HG03378 (cell line): Measurements from ENCODE around the gene TSC22D3.

Source experiments
- ATAC-seq: cut with Tn5 transposase; IDR thresholded peaks from one replicate; pipeline ENCODE4 v1.9.1; 2021; ENCODE audit warnings: mild to moderate bottlenecking, moderate library complexity; ENCODE audit not compliant: unreplicated experiment

Gene TSC22D3

DNA sequence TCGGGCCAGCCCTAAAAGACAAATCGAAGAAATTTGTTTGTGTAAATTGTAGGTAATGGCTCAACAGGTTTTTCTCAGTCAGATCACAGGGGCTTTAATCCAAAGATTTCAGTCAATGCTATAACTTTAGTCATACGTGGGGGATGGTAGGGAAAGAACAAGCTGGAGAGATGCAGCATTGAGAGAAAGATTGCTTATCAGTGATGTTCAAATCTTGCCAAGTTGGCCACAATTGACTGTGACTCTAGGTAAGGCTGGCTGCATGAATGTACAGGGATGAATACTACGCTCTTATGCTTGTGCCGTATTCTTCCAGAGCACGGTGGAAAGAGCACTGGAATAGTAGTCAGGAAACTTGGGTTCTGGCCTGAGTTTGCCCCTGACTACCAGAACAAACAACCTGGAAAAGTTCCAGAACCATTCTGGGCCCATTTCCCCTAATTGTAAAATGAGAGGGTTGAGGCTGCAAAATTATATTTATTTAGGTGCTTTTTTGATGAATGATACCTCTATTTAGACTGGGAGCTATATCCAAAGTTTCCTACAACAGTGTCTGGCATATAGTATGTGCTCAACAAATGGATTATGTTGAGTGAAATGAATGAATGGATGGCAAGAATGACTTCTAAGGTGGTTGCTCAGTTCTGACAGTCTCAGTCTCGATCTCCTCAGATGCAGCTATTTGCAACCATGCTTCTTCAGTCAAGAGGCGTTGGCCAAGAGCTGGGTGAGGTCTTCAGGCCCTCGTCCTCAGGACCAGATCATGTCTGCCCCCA lies 44.4 kb downstream of the TSC22D3 start:
- no peak for ATAC-seq

DNA sequence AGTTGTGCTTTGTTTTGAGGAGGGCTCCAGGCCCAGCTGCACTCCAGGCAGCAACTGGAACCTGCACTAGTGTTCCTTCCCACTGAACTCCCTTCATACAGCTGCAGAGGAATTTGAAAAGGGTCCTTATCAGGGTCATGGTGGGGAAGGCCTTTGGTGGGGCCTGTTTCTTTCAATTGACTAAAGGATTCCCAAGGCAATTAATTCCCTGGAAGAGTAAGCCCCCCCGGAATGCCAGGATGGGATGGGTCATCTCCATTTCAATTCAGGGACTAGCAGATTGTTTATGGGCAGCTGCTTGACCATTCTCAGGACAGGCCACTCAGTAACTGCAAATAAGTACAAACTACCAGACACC lies 45.3 kb downstream of the TSC22D3 start:
- no peak for ATAC-seq

DNA sequence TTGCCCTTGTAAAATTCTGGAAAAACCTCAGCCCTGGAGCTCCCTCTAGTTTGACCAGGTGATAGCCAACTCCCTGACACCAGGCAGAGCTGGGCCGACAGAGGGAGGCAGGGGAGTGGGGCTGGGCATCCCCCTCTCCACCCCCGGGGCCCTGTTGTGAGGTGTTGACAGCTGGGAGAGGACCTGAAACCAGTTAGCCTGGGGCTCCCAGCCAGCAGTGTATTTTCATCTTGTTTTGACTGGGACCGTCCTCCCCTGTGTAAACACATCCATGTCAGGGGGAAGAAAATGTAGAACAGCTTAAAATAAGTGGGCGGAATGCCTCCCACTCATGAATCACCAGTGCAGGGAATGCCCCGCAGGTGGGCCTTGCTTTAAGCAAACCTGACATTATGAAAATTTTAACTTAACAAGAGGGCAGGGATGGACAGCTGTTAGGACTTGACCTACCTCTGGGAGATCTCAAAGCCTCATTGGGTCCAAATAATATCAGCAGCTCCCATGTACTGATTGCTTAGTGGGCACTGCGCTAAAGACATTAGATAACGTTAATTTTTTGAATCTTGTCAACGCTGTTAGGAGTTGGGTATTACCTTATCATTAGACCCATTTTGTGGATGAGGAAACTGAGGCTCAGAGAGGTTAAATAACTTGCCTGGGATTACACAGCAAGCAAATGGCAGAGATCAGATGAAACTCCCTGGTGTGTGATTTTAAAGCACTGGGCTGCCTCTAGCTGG lies 45.9 kb downstream of the TSC22D3 start:
- peak; percentile 85 for ATAC-seq

DNA sequence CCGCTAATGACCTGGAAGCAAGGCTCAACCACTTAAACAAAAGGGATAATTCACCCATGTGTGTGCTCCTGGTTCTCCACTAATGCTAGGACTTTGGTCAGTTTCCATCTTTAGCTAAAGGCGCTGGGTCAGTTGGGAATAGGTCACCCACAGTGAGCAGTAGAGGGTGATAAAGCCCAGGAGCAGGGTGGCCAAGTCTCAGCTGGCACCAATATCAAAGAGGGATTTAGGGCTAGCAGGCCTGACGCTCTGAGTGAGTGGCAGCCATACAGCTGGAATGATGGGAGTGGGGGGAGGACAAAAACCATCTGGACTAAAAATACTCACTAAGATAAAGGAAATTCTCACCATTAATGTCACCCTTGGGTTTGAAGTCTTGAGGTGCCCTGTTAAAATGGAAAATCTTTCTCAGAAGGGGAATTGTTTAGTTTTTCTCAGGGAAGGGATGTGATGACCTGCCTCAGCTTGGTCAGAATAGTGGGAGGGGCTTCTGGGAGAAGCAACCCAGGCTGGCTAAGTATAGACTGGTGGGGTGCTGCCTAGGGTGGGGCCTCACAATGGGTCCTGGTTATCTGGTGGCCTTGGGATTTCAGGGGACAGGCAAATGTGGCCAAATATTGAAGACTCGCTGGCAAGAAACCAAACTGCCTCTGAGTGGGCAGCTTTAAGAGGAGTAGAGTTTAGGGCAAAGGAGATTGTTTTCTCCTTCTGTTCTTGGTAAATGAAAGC lies 47.1 kb downstream of the TSC22D3 start:
- ATAC-seq: no peak

DNA sequence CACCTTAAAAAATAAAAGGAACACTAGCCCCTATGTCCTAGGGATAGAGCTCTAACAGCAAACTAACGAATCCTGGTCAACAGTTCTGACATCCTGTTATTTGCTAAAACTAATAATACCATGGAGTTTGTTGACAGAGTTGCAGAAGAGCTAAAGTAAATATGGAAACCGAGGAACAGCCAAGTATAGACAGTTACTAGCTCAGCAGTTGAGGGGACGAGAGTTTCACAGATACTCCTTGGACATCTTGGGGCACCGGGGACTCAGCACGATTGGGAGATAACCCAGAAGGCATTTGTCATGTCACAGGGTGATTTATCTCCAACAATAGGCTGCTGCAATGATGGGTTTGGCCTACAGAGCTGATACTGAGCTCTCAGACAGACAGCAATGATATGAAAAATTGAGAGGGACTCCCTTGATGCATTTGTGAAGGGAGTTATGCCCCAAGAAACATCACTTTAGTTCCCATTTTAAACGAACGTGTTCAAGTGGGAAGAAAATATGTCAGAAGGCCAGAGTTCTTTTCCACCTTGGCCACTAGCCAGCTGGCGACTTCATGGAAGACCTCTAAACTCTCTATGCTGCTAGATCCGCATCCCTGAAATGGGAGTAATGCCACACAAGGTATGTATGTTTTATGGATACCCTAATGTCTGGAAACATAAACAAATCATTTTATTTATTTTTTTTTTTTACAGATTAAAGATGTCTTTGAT lies 48.6 kb downstream of the TSC22D3 start:
- ATAC-seq: no peak

DNA sequence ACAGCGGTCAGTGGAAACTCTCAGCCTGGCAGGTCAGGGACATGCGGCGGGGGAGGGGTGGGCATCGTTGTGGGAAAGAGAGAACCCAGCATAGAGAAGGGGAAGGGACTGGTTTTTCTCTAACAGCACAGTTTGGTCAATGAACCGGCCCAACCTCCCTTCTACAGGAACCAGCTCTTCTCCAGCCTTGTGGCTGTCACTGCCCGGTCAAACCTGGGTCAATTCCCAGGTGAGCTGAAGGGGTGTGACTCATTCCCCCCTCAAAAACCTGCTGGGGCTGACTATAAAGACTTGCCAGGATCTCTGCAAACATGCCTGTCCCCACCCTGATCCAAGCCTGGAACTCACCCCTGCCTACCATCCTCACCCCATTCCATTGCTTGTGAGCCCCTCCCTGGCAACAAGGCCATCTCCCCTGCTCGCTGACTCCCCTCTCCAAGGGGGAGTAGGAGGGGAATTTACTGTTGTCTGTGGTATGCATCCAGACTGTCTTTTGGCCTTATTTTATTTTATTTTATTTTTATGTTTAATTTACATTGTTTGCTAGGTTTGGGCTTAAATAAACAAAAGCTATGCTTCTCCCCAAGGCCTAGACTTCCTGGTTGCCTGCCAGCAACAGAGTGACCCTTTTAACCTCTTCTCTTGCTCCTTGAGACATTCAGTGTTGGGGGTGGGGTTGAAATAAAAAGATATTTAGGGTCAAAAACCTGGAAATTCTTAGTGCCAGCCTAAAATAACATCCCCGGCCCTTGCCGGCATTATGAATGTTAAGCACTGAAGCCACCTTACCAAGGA lies 49.6 kb downstream of the TSC22D3 start:
- ATAC-seq: no peak

DNA sequence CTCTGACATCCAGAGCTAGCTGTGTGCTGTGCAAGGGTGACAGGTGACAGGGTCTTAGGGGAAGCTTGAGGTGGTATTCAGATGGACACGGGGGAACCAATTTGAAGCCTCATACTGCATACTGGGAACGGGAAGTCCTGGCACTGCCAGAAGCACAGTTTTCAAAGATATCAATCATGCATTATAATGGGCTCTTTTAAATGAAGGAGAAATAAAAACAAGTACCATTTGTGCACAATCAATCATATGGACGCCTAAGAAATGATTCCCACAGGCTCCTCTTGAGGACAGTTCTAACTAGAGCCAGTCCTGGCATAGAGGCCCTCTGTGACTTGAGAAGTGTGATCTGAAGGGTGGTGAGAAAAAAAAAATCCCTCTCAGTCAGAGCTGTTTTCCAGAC lies 50.9 kb downstream of the TSC22D3 start:
- ATAC-seq: no peak

DNA sequence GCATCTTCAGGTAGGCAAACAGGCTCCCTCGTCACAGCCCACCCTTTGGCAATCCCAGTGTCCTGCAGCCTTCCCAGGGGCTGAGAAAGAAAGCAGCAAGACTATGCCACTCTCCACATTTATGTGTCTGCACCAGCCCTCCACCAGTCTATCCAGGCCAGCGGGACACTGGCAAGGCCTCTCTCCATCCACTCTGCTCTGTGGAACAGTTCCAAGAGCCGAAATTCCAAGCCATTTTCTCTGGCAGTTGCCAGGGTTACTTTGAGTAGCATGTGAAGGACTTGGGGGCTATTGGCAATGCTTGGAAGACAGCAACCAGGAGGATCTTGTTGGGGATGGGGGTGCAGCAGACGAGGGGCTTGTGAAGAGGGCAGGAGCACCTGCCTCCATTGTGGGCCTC lies 52.1 kb downstream of the TSC22D3 start:
- no peak for ATAC-seq

DNA sequence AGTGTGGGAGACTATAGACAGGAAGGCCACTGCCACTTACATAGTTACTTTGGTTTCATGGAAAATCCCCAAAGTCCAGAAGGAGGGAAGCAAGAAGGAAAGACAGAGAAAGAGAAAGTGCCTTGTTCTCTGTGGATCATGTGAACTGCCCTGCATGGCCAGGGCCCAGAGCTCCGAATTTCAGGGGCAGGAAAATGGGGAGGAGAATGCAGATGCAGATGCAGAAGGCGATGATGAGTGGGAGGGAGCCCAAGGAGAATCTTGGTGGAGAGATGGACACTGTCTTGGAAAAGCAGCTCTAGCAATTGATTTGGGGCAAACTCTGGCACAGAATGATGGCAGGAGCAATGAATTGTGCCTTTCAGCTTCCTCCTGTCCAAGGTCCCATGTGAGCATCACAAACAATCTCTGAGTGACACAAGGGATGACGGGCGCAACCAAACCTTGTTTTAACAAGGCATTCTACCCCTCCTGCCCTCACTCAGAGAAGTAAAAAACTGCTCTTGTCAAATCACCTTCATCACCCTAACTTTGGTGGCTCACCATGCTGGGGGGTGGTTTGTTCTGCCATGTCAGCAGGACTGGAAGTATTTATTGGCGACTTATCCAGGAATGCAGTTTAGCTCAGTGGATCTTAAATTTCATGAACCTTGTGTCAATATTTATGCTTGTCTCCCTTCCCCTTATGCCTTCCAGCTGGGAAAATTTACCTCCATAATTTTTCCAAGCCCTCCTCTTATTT lies 53.5 kb downstream of the TSC22D3 start:
- ATAC-seq: no peak

DNA sequence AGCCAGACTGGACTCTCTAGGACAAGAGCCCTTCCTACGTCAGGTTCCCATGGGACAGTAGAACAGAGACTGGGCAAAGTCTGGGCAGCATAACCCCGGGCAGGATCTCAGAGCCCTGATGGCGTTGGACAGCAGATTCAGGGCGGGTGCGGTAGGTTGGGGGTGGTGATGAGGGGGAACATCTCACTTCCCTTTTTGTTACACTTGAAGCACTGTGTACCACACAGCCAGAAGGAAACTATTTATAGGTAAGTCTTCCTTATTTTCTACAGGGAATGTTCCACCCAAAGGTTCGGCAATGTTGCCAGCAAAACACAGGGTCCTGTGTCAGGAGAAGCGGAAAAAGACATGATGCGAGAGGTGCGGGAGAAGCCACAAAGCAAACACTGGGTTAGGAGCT lies 54.3 kb downstream of the TSC22D3 start:
- ATAC-seq: peak; percentile 35

DNA sequence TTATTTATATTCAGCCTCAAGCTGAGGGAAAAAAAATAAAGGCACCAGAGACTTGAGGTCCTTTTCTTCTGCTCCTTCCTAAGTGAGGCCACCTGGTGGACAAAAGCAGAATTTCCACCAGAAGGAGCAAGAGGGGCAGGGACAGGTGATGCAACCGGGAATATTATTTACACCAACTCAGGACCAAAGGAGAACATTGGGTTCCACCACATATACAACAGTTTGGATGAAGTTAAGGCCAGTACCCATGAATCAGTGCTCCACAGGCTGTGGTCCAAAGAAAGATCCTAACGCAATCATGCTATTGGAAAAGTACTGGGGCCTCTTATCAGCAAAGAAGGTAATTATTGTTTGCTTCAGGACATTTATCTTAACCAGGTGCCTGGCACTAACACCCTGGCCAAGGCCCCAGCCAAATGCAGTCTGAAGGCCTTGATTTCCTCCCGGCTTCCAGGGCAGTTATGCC lies 57.4 kb downstream of the TSC22D3 start:
- ATAC-seq: no peak

DNA sequence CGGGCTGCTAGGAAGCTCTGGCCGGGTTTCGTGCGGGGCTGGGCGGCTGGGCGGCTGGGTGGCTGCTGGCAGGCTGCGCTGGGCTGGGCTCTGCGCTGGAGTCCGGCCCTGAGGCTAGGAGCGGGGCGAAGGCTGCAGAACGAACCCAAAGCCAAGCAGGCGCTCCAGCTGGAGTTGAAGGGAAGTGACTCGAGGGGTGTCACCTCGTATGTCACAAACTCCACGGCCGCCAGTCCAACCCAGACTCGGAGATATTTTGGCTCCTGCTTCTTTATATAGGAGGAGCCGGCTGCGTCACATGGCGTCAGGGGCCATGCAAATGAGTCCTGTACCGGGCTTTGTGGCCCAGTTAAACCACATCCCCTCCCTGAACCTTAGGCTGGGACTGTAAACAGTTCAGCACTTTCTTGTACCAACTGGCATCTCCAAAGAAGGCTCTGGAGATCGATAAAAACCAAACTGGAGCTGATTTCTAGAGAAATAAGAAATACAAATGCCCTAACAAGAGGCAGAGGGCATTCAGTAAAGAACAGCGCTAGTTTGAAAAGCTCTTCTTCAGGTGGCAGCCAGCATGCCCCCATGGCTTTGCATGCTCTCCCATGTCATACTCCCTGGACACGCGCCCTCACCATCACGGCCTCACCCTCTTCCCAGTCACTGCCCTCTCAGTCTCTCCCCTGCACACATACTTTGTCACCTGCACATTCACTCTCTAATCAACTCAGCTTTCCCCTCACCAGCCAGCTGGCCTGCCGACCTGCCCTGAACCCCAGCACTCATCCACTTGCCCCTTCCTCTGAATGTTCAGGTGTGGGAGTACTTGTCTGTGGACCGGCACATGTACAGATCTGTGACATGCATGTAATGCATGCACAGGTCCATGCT lies 58.5 kb downstream of the TSC22D3 start:
- peak; percentile 79 for ATAC-seq

DNA sequence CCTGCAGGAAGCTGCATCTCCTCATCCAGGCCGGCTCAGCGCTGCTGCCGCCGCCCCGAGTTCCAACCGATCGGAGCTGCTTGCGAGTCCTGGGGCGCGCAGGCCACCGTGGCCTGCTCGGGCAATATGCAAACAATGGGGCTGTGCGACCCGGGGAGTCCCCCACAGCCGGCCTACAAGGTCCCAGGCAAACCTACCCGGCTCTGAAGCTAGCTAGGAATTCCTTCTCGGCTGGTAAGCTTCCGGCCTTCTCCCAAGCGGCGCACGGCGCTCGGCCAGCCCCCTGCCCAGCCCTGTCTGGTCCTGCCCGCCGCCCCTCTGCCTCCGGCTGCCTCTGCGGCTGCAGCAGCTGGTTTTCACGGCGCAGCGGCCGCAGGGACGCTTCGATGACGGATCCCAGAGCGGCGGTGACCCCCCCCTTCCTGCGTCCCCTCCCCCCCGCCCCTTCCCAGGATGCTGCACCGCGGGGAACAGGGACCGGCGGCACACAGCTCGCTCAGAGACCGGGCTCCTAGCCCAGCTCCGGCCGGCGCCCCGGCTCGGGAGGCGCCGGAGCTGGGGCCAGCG lies 59.4 kb downstream of the TSC22D3 start:
- ATAC-seq: no peak

DNA sequence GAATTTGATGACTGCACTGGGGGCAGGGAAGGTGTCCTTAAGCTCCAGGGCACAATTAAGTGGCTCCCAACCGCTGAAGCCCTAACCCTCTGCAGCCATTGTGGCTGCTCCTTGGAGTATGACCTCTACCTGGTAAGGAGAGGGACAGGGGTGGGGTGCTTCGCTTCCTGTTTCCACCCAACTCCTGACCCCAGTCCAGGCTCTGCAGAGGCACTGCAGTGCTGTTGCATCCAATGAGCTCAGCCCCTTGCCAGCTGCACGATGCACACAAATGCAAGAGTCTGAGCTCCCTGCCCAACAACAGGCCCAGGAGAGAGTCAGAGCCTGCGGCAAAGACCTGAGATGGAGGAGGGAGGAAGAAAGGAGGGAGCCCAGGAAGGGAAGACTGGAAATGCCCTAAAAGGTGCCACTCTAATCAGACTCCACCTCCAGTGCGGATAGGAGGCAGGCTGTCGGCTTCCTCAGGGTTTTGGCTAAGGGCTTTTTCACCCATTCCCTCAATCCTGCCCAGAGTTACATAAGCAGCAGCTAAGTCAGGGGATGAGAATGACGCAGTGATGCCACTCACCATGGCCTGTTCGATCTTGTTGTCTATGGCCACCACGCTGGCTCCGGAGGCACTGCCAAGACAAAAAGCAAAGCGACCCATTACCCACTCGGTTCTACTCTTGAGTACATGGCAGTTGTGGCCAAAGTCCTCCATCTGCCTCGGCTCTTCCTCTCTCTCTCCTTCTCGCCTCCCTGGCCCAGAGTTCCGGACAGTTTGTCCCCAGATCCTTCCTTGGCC lies 60.1 kb downstream of the TSC22D3 start:
- no peak for ATAC-seq

DNA sequence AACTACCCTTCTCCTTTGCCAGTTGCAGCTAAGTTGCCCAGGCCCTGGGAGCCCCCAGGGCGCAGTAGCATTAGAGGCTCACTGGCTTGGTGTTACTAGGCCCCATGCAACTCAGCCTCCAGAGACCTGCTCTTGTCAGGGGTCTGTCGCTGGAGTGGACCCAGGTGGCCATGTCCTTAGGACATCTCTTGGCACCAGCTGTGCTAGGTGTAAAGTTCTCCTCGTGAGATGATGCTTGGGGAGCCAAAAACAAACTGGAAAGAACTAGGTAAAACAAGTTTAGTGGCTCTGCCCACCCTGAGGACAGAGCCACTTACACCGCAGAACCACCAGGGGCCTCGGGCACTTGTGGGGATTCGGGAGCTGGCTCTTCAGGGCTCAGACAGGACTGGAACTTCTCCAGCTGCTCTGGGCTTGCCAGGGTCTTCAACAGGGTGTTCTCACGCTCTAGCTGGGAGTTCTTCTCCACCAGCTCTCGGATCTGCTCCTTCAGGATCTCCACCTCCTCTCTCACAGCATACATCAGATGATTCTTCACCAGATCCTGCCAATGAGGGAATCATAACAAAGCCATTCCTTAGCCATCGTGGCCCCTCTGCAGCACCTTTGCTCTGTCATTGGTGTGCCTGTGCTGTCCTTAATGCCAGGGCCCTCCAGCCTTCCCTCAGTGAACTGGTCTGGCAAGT lies 61.2 kb downstream of the TSC22D3 start:
- no peak for ATAC-seq

DNA sequence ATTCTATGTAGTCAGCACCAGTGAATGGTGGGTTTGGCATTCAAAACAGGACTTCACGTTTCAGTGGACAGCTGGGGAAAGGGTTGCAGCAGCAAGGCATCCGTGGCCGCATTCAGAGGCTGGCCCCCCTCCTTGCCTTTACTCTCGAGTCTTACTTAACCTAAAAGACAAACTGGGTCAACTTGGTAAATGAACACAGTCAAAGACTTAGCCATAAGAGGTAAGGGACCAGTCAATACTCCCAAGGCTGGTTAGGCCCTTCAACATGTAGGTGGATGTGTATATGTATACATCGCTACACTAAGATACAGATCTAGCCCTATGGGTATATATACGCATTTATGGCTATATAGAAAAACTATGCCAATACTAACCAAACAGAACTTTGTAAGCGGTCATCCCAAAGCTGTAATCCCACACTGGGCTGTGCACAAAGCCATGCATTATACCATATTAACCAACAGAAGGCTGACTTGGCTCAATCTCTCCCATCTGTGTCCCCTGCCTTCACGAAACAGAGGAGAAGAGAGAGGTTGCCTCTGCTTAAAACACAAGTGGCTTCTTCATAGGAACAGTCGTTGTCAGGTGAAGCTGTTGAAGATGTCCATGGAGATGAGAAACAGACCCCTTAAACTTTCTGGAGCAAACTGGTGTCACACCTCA lies 61.9 kb downstream of the TSC22D3 start:
- no peak for ATAC-seq

DNA sequence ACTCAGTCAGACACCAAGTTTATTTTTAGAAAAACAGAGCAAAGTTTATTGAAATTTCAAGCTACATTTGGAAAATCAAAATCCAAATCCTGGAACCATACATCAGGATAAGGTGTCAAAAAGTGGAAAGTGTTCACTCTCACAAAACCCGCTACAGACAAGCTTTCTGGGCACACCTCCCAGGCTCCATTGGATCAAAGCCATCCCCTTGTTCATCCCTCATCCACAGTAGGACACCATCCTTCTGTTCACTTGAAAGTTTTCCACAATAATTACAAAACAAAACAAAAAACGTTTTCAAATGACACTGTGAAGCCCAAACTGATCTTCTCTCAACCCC lies 62.4 kb downstream of the TSC22D3 start:
- no peak for ATAC-seq
